Stimulated activated CD8-positive, alpha-beta memory T cell treated with anti-CD3 and anti-CD28 coated beads, Interleukin-7, amount 100 ng/mL, for 4 hours (primary cell): Measurements from ENCODE around the gene IFRD1.
"Not testable (repeated sequence)": the region's sequence is repeated elsewhere in the genome, so short reads cannot be mapped to it uniquely, and the experiment has no call there.

Source experiments
- DNase-seq, 2 donors: peaks; one replicate each; pipeline ENCODE4 v3.0.0-alpha.2; 2020; ENCODE audit warnings: low read depth in 2 of 2

IFRD1 gene

GRCh38 chr7:112444505-112444904 lies 5.8 kb upstream of the IFRD1 start:
- DNase-seq: no peak

- DNase-seq: no peak
Measured at GRCh38 chr7:112446431-112446830, 3.8 kb upstream of the IFRD1 start.

GRCh38 chr7:112447406-112447805 lies 2.9 kb upstream of the IFRD1 start:
- DNase-seq: no peak

GRCh38 chr7:112448381-112448780 lies 1.9 kb upstream of the IFRD1 start:
- no peak for DNase-seq

GRCh38 chr7:112448891-112449290 lies 1.4 kb upstream of the IFRD1 start:
- DNase-seq: no peak

DNA sequence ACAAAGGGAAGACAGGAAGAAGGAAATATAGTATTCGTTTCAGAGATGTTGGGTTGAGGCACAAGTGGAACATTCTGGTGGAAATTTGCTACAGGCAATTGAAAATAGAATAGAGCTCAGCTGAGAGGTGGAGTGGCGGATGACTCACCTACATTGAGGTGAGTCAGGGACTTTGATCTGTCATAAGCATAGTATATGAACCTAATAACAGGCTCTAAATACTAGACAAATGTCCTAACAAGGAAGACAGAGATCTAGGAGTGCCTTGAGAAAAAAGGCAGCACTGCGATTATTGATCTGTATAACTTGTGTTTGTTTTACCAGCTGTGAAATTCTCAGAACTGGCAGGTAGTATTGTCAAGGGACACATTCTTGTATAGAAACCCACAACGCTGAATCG lies 907 bp upstream of the IFRD1 start:
- DNase-seq: peak; percentile 39 to 55

GRCh38 chr7:112450807-112451761 lies 824 bp downstream of the IFRD1 start:
- DNase-seq: peak; percentile 75 to 79

GRCh38 chr7:112452102-112452888 lies 2.0 kb downstream of the IFRD1 start:
- DNase-seq: no peak

DNA sequence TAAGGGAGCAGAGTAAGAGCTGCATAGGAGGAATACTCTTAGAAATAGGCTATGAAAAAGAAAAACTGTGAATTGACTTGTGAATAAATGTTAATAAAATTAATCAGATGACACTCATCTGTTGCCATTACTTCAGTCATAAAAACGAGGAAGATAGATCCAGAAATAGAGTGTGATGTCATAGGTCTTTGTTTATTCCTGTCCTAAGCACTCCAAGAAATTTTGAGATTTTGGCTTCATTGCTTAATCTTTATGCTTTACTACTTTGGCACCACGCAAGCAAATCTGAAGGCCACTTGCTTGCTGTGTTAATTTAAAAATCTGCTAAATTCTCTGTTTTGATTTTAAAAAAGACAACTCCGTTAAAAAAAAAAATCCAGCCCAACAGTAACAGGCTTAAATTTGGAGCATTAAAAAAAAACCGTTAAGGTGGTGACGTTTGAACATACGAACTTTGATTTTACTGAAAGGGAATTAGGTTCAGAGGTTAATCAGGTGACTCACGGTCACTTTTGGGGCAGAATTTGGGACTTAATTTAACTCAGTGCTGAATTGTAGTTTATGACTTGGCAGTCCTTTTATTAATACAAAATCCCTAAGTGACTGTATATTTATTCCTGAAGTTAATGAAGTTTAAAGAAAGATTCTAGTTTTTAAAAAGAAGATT lies 3.4 kb downstream of the IFRD1 start:
- DNase-seq: no peak

GRCh38 chr7:112454191-112454590 lies 3.9 kb downstream of the IFRD1 start:
- not testable (repeated sequence) for DNase-seq

DNA sequence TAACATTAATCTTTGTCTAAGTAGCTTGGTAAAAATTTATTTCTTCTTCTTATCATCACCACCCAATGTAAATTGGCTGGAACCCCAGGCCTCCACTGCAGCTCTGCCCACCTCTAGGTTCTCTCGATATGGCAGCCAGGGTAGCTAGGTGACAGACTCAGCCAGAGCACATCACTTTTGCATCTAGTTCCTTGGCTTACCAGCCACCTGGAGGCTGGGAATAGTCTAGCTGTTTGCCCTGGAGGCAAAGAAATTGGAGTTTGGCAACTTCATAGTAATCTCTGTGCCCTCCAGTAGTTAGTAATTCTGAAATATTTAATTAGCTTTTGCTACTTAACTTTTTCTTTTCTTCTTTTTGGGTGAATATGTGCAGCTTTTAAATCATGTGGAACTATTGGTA lies 9.4 kb downstream of the IFRD1 start:
- no peak for DNase-seq

DNA sequence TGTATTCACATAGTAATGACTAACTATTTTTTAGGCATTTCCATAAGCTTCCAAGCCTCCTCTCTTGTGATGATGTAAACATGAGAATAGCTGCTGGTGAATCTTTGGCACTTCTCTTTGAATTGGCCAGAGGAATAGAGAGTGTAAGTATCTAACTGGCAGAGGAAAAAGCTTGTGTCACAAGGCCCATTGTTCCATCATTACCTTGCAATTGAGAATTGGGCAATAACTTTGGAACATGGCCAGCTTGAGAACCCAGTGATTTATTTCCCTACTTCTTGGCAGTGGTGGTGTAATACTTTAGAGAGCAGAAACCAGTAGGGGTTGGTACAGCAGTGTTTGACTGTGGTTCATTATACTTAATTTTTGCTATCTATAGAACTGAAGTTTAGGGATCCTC lies 12.0 kb downstream of the IFRD1 start:
- no peak for DNase-seq

DNA sequence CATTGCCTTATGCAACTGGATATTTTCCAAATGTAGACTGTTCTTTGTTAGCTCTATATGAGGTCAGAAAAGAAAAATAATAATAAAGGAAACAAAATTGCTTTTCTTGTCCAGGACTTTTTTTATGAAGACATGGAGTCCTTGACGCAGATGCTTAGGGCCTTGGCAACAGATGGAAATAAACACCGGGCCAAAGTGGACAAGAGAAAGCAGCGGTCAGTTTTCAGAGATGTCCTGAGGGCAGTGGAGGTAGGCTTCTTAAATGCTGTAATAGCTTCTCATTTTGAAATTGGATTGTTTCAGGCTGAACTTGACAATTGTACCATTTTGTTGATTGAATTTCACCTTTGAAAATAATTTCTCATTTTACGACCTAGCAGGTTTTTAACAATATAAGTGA lies 17.6 kb downstream of the IFRD1 start:
- DNase-seq: no peak

GRCh38 chr7:112470194-112470593 lies 19.9 kb downstream of the IFRD1 start:
- no peak for DNase-seq

DNA sequence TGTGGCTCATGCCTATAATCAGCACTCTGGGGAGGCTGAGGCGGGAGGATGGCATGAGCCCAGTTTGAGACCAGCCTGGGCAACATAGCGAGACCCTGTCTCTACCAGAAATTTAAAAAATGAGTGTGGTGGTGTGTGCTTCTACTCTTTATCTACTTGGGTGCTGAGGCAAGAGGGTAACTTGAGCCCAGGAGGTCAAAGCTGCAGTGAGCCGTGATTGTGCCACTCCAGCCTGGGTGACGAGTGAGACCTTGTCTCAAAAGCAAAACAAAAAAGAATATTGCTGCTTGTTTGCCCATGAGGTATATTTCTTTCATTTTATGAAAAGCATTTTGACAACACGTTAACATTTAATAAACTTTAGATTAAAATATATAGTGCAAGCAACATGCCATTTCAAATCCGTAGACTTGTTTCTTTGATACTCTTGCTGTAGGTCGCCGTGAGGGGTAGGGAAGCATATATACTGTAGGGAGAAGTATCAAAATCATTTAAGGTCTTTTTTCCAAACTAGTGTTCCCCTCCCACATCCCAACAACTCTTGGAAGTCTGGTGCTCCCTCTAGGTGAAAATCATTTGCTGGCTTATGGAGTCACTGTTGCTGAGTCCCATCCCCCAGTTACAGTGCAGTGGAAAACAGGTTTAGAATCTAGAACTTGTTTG lies 26.3 kb downstream of the IFRD1 start:
- DNase-seq: no peak

GRCh38 chr7:112481121-112481736 lies 31.0 kb downstream of the IFRD1 start:
- no peak for DNase-seq

DNA sequence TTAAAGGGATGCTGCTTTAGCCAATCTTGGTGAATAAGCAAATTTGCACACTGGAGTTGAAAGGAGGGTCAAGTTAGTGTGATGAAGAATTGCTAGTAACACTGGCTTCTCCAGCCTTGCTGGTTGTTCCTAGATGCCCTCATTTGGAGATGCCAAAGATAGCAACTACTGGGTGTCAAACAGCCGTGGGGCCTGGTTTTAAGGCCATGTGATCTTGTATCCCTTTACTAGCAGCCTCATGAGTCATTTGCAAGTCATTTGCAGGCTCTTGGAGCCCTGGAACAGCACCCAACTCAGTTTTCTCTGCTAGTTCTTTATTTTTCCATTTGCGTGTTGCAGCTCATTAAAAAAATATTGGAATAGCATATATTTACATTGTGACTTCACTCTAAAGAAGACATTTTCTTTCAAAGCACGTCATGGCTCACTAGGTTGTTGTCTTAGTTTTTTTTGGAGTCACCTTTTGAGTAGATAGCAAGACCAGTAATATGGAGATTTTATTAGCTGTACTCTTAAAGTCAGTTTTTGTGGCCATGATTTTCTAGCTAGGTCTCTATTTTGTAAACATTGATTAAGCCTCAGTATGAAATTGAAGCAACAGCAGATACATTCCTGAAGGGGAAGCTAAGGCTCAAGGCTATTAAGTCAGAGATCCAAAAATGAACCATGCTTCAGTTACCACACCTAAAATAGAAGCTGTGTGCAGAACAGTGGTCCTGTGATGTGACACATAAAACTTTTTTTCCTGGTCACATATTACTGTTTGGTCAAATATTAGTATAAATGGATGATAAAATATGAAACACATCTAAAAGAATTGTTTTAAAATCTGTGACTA lies 31.8 kb downstream of the IFRD1 start:
- DNase-seq: no peak

DNA sequence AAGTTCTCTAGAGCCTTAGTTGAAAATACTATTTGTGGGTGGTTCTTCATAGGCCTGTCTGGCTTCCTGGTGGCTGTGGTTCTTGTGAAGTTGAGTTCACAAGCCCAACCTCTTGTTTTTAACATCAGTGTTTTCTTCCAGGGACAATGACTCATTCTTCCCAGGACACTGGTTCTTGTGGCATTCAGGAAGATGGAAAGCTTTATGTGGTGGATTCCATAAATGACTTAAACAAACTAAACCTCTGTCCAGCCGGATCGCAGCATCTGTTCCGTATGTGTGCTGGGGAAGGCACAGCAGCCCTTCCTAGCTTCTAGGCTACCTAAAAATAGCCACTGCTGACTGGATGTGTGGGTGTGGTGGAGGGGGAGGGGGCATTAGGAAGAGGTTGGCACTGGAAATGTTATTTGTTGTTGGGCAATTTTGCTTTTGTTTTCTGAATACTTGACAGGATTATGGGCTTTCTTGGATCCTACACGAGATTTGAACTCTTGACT lies 34.5 kb downstream of the IFRD1 start:
- no peak for DNase-seq

DNA sequence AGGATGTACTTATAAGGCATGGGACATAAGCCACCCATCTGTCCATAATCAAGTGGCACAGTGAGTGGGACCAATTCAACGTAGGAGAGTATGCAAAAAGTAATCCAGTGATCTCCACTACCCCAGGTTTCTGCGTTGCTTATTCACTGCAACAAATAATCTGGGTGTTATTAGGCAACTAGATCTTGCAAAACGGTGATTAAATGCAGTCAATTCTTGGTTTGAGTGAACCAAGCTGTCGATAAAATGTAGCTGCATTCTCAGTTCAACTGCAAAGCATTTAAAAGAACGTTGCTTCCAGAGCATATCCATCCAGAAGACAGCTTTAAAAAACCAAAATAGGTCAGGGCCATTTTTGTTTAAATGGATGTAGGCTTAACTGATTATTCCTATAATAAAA lies 35.5 kb downstream of the IFRD1 start:
- no peak for DNase-seq
